Measurements from ENCODE around the gene KCNH3. TPM values are rescaled to one million over a fixed set of nuclear protein-coding genes. Genes with fewer than 3 reads are reported as not detected.
A peak's percentile ranks its signal among the peaks of the same experiment; 100 is the strongest.

The KCNH3 gene
- total RNA-seq, 2 experiments from 2014 or later: 2.4 to 3.4 TPM

DNA sequence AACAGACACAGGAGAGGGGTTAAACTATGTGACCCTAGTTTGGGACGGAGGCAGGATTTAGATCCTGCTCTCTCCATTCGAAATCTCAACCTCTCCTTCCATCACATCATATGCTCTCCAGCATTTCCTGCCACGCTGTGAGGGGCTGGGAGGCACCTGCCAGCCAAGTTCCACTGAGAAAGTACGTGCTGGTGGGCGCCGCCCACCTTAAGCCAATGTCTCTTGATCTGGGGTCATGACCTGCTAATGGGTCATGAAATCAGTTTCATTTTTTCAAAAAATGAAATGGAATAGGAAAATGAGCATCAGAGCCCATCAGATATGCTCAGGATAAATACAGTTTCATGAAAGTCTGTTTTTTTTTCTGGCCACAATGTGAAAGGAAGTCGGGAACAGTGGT, 21.9 kb downstream of the KCNH3 start:
- Histone ChIP-seq H3K4me1 (ENCODE audit: insufficient read depth, low read length) (peaks cover 24% of the 10 kb centered on the region), H3K9me3 (ENCODE audit: control insufficient read depth in 1 of 2, insufficient read depth in 1 of 2, low read length in 2 of 2) (no peaks in the 10 kb centered on the region), H3K27me3 (ENCODE audit: control insufficient read depth in 1 of 2, insufficient read depth in 2 of 2, low read length in 2 of 2) (no peaks in the 10 kb centered on the region), H3K4me3 (ENCODE audit: low read length) (no peak overlapping the region), H3K36me3 (ENCODE audit: insufficient read depth, low read length) (peaks cover 83% of the 10 kb centered on the region), H3K27ac (ENCODE audit: low read depth in 1 of 2, low read length in 2 of 2) (no peak overlapping the region)
- ATAC-seq (ENCODE audit: poor library complexity): no peak
- intact Hi-C loops (cut with DNase I, micrococcal nuclease): no loop called here
- Mint-ChIP-seq H3K27ac (no peak overlapping the region), H3K4me1 (ENCODE audit: low read depth) (peaks cover 28% of the 10 kb centered on the region), H3K27me3 (no peaks in the 10 kb centered on the region), H3K9me3 (no peaks in the 10 kb centered on the region), H3K36me3 (ENCODE audit: low read depth) (peaks cover 77% of the 10 kb centered on the region), H3K4me3 (no peak overlapping the region)
- TF ChIP-seq, protein P1, sequence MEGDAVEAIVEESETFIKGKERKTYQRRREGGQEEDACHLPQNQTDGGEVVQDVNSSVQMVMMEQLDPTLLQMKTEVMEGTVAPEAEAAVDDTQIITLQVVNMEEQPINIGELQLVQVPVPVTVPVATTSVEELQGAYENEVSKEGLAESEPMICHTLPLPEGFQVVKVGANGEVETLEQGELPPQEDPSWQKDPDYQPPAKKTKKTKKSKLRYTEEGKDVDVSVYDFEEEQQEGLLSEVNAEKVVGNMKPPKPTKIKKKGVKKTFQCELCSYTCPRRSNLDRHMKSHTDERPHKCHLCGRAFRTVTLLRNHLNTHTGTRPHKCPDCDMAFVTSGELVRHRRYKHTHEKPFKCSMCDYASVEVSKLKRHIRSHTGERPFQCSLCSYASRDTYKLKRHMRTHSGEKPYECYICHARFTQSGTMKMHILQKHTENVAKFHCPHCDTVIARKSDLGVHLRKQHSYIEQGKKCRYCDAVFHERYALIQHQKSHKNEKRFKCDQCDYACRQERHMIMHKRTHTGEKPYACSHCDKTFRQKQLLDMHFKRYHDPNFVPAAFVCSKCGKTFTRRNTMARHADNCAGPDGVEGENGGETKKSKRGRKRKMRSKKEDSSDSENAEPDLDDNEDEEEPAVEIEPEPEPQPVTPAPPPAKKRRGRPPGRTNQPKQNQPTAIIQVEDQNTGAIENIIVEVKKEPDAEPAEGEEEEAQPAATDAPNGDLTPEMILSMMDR (IDR thresholded peaks at IDR 0.05): no peak
- no peak for DNase-seq
- ChIA-PET CTCF (no interaction called here), POLR2A (interaction anchor here (0.6 kb wide), 1 partner anchor 255 kb away, joined by 5 read pairs; no protein-coding TSS in a partner anchor)

DNA sequence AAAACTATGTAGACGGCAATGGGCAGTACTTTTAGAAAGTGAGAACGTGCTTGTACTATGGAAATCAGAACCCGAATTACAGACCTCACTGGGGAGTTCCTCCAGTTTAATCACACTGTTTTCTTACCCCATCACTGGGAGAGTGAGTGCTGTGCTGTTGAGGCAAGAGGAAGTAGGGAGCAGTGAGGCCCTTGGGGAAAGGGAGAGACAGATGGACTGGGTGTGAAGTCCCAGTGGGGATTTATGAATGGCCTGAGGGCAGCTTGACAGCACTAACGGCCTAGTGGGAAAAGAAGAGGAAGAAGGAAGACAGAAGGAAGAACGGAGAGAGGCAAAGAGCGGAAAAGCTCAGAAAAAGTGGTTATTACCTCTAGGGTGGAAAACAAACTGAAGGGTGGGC, 23.4 kb downstream of the KCNH3 start:
- Histone ChIP-seq H3K4me3 (ENCODE audit: low read length) (no peak overlapping the region), H3K27me3 (ENCODE audit: control insufficient read depth in 1 of 2, insufficient read depth in 2 of 2, low read length in 2 of 2) (no peaks in the 10 kb centered on the region), H3K36me3 (ENCODE audit: insufficient read depth, low read length) (peaks cover 85% of the 10 kb centered on the region), H3K27ac (ENCODE audit: low read depth in 1 of 2, low read length in 2 of 2) (no peak overlapping the region), H3K9me3 (ENCODE audit: control insufficient read depth in 1 of 2, insufficient read depth in 1 of 2, low read length in 2 of 2) (no peaks in the 10 kb centered on the region), H3K4me1 (ENCODE audit: insufficient read depth, low read length) (peaks cover 34% of the 10 kb centered on the region)
- Mint-ChIP-seq H3K9me3 (no peaks in the 10 kb centered on the region), H3K36me3 (ENCODE audit: low read depth) (peaks cover 71% of the 10 kb centered on the region), H3K27me3 (no peaks in the 10 kb centered on the region), H3K4me1 (ENCODE audit: low read depth) (peaks cover 43% of the 10 kb centered on the region), H3K27ac (no peak overlapping the region), H3K4me3 (peak overlapping the region; percentile 16)
- ChIA-PET CTCF (interaction anchor here (1.0 kb wide), 1 partner anchor 61 kb away, joined by 3 read pairs; the partner anchor contains the start of gene PRPF40B), POLR2A (interaction anchor here (1.2 kb wide), 1 partner anchor 195 kb away, joined by 4 read pairs; the partner anchor contains the start of gene SPATS2)
- DNase-seq (no peak), ATAC-seq (ENCODE audit: poor library complexity) (no peak)
- TF ChIP-seq, protein P1 (IDR thresholded peaks at IDR 0.05): no peak
- intact Hi-C loops (cut with DNase I, micrococcal nuclease): no loop called here

DNA sequence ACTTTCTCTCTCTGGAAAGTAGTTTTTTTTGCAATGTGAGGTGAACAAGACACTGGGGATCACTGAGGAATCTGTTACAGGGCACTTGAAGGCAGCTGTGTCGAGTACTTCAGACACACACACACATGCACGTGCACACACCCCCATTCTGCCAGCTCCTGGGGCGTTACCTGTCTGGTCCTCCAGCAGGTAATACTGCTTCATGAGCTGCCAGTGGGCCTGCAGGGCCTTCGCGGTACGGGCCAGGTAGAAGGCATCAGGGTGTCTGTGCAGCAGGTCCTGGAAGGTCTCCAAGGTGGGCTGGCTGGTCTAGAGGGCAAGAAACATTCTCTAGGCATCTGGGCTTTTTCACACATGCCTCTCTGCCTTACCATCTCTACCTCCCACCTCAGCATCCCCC, 24.0 kb downstream of the KCNH3 start:
- ChIA-PET POLR2A (interaction anchor here (0.9 to 1.2 kb wide), 2 partner anchors 8 to 196 kb away, joined by 3 to 4 read pairs; partner anchors contain the start of gene SPATS2), CTCF (interaction anchor here (1.0 kb wide), 1 partner anchor 61 kb away, joined by 3 read pairs; the partner anchor contains the start of gene PRPF40B)
- H3K9me3 ChIP-seq (ENCODE audit: control insufficient read depth in 1 of 2, insufficient read depth in 1 of 2, low read length in 2 of 2): no peaks in the 10 kb centered on the region
- Mint-ChIP-seq H3K9me3 (no peaks in the 10 kb centered on the region), H3K27me3 (no peaks in the 10 kb centered on the region), H3K27ac (no peak overlapping the region), H3K36me3 (ENCODE audit: low read depth) (peaks cover 77% of the 10 kb centered on the region), H3K4me3 (peak overlapping the region; percentile 5), H3K4me1 (ENCODE audit: low read depth) (peaks cover 49% of the 10 kb centered on the region)
- no peak overlapping the region for H3K27ac ChIP-seq (ENCODE audit: low read depth in 1 of 2, low read length in 2 of 2)
- intact Hi-C loops (cut with DNase I, micrococcal nuclease): no loop called here
- no peak overlapping the region for H3K4me3 ChIP-seq (ENCODE audit: low read length)
- peaks cover 38% of the 10 kb centered on the region for H3K4me1 ChIP-seq (ENCODE audit: insufficient read depth, low read length)
- TF ChIP-seq, protein P1 (IDR thresholded peaks at IDR 0.05): no peak
- DNase-seq (no peak), ATAC-seq (ENCODE audit: poor library complexity) (no peak)
- H3K27me3 ChIP-seq (ENCODE audit: control insufficient read depth in 1 of 2, insufficient read depth in 2 of 2, low read length in 2 of 2): no peaks in the 10 kb centered on the region
- H3K36me3 ChIP-seq (ENCODE audit: insufficient read depth, low read length): peaks cover 79% of the 10 kb centered on the region

Data from CD4-positive, alpha-beta T cell (primary cell).